Brain pericyte (primary cell): ENCODE results near the gene MROH7.

ENCODE experiments used
- DNase-seq: peaks from one replicate; pipeline ENCODE4 v3.0.0-alpha.2; 2012; ENCODE audit warnings: low read depth, low spot score

The MROH7 gene

GRCh38 chr1:54640863-54641836 lies at the start of gene MROH7:
TSS of gene MROH7 (plus strand) at chr1:54641786. CDS start at chr1:54652927, 11,141 bp downstream.
- no peak for DNase-seq

GRCh38 chr1:54593571-54594160 lies 47.9 kb upstream of the MROH7 start:
- no peak for DNase-seq

- no peak for DNase-seq
These were observed 47.1 kb upstream of the MROH7 start for GRCh38 chr1:54594463-54594862.

- no peak for DNase-seq
These were observed 45.6 kb upstream of the MROH7 start for GRCh38 chr1:54595956-54596498.

GRCh38 chr1:54596756-54597155 lies 44.8 kb upstream of the MROH7 start:
- DNase-seq: no peak

GRCh38 chr1:54597455-54598030 lies 44.0 kb upstream of the MROH7 start:
- no peak for DNase-seq

- no peak for DNase-seq
These were observed 42.3 kb upstream of the MROH7 start for GRCh38 chr1:54599211-54599823.

- no peak for DNase-seq
These were observed 40.5 kb upstream of the MROH7 start for GRCh38 chr1:54600947-54601721.

- DNase-seq: no peak
These were observed 39.9 kb upstream of the MROH7 start for GRCh38 chr1:54601730-54602129.

- no peak for DNase-seq
These were observed 39.0 kb upstream of the MROH7 start for GRCh38 chr1:54602554-54602953.

GRCh38 chr1:54603241-54603640 lies 38.3 kb upstream of the MROH7 start:
- DNase-seq: no peak

- DNase-seq: no peak
These were observed 37.5 kb upstream of the MROH7 start for GRCh38 chr1:54604051-54604450.

GRCh38 chr1:54604572-54605370 lies 36.8 kb upstream of the MROH7 start:
- DNase-seq: no peak

GRCh38 chr1:54606096-54606989 lies 35.2 kb upstream of the MROH7 start:
- DNase-seq: no peak

- DNase-seq: no peak
These were observed 34.6 kb upstream of the MROH7 start for GRCh38 chr1:54606990-54607325.

GRCh38 chr1:54607821-54608565 lies 33.6 kb upstream of the MROH7 start:
- no peak for DNase-seq

- DNase-seq: no peak
These were observed 32.9 kb upstream of the MROH7 start for GRCh38 chr1:54608566-54609230.

GRCh38 chr1:54609301-54609921 lies 32.2 kb upstream of the MROH7 start:
- DNase-seq: no peak
